OCI-LY1 (cell line): ENCODE data around the gene HNRNPA1.
"Not testable (repeated sequence)": the region's sequence is repeated elsewhere in the genome, so short reads cannot be mapped to it uniquely, and the experiment has no call there.

Experiments used
- H2AFZ ChIP-seq: fragments of 200-600 bp; sonication (generic), shearing (Covaris generic); 2 replicates; pipeline ENCODE4 v1.6.0; 2014; ENCODE audit warnings: antibody characterized with exemption, mild to moderate bottlenecking, low read length
- H3F3A ChIP-seq: fragments of 200-600 bp; sonication (generic), shearing (Covaris generic); 2 replicates; pipeline ENCODE4 v1.6.0; 2014; ENCODE audit warnings: mild to moderate bottlenecking, antibody characterized with exemption, low read length, moderate library complexity; ENCODE audit not compliant: insufficient read depth
- H3K27ac ChIP-seq: fragments of 200-600 bp; sonication (generic); 2 replicates; pipeline ENCODE4 v1.5.1; 2014; ENCODE audit warnings: low read length, mixed run types, mild to moderate bottlenecking, low read depth; ENCODE audit not compliant: poor library complexity, severe bottlenecking
- H3K27me3 ChIP-seq: fragments of 200-600 bp; sonication (generic); 2 replicates; pipeline ENCODE4 v1.6.0; 2014; ENCODE audit warnings: antibody characterized with exemption, mild to moderate bottlenecking, low read length, moderate library complexity; ENCODE audit not compliant: insufficient read depth
- H3K36me3 ChIP-seq: fragments of 200-600 bp; sonication (generic); 2 replicates; pipeline ENCODE4 v1.6.1; 2014; ENCODE audit warnings: mild to moderate bottlenecking, antibody characterized with exemption, low read length, moderate library complexity, mixed read lengths; ENCODE audit not compliant: insufficient read depth
- H3K4me1 ChIP-seq: fragments of 200-600 bp; sonication (generic); 2 replicates; pipeline ENCODE4 v1.5.1; 2014; ENCODE audit warnings: mild to moderate bottlenecking, low read length, moderate library complexity; ENCODE audit not compliant: insufficient read depth, severe bottlenecking
- H3K4me2 ChIP-seq: fragments of 200-600 bp; sonication (generic), shearing (Covaris generic); 2 replicates; pipeline ENCODE4 v1.6.1; 2014; ENCODE audit warnings: low read length
- H3K4me3 ChIP-seq: fragments of 200-600 bp; sonication (generic); 2 replicates; pipeline ENCODE4 v1.5.1; 2014; ENCODE audit warnings: low read length, low read depth, mild to moderate bottlenecking, mixed read lengths; ENCODE audit not compliant: poor library complexity, severe bottlenecking
- H3K79me2 ChIP-seq: fragments of 200-600 bp; shearing (Covaris generic); 2 replicates; pipeline ENCODE4 v1.6.1; 2016; ENCODE audit warnings: mixed run types, low read length, mixed read lengths; ENCODE audit not compliant: insufficient read depth
- H3K9ac ChIP-seq: fragments of 200-600 bp; sonication (generic), shearing (Covaris generic); 2 replicates; pipeline ENCODE4 v1.6.1; 2014; ENCODE audit warnings: mild to moderate bottlenecking, low read length, mixed read lengths
- H3K9me2 ChIP-seq: fragments of 200-600 bp; sonication (generic), shearing (Covaris generic); 2 replicates; pipeline ENCODE4 v1.6.1; 2014; ENCODE audit warnings: low read depth, mild to moderate bottlenecking, low read length, mixed read lengths
- H3K9me3 ChIP-seq: fragments of 200-600 bp; shearing (Covaris generic); 2 replicates; pipeline ENCODE4 v1.6.1; 2014; ENCODE audit warnings: low read length, mixed read lengths
- H4K20me1 ChIP-seq: fragments of 200-600 bp; sonication (generic), shearing (Covaris generic); 2 replicates; pipeline ENCODE4 v1.6.0; 2016; ENCODE audit warnings: mild to moderate bottlenecking, low read length; ENCODE audit not compliant: insufficient read depth
- EZH2 ChIP-seq: fragments of 200-600 bp; sonication (generic), shearing (Covaris generic); IDR thresholded peaks from 2 replicates; pipeline ENCODE4 v1.8.0; 2017; ENCODE audit warnings: borderline replicate concordance, mixed run types, mild to moderate bottlenecking, antibody characterized with exemption, low read length, moderate library complexity, mixed read lengths
- TF ChIP-seq, protein P1 (sequence below): fragments of 200-600 bp; sonication (generic), shearing (Covaris generic); IDR thresholded peaks from 2 replicates; pipeline ENCODE4 v1.5.1; 2017; ENCODE audit warnings: mild to moderate bottlenecking, antibody characterized with exemption, low read length, moderate library complexity, mixed read lengths

Gene HNRNPA1

DNA sequence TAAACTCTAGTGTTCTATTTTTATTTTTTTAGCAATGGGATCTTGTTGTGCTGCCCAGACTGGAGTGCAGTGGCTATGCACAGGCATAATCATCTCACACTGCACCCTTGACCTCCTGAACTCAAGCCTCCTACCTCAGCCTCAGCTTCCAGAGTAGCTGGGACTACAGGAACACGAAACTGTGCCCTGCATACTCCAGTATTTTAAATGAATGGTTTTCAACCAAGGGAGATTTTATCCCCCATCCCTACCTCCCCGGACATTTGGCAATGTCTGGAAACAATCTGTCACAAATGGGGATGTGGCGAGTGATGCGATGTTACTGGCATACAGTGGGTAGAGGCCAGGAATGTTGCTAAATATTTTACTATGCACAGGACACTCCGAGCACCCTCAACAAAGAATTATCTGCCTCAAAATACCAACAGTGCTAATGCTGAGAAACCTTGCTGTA is 2.7 kb upstream of the HNRNPA1 start:
- H3F3A ChIP-seq, result no peaks in the 10 kb centered on the region
- no peaks in the 10 kb centered on the region for H3K9me2 ChIP-seq
- peaks cover 73% of the 10 kb centered on the region for H3K36me3 ChIP-seq
- TF ChIP-seq, protein P1, sequence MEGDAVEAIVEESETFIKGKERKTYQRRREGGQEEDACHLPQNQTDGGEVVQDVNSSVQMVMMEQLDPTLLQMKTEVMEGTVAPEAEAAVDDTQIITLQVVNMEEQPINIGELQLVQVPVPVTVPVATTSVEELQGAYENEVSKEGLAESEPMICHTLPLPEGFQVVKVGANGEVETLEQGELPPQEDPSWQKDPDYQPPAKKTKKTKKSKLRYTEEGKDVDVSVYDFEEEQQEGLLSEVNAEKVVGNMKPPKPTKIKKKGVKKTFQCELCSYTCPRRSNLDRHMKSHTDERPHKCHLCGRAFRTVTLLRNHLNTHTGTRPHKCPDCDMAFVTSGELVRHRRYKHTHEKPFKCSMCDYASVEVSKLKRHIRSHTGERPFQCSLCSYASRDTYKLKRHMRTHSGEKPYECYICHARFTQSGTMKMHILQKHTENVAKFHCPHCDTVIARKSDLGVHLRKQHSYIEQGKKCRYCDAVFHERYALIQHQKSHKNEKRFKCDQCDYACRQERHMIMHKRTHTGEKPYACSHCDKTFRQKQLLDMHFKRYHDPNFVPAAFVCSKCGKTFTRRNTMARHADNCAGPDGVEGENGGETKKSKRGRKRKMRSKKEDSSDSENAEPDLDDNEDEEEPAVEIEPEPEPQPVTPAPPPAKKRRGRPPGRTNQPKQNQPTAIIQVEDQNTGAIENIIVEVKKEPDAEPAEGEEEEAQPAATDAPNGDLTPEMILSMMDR, result no peak
- no peak for TF ChIP-seq EZH2
- H3K4me1 ChIP-seq, result peaks cover 42% of the 10 kb centered on the region
- peak overlapping the region; percentile 67 for H3K4me2 ChIP-seq
- H2AFZ ChIP-seq, result no peak overlapping the region
- H3K9ac ChIP-seq, result peak overlapping the region; percentile 99
- no peaks in the 10 kb centered on the region for H3K27me3 ChIP-seq
- no peaks in the 10 kb centered on the region for H4K20me1 ChIP-seq
- H3K9me3 ChIP-seq, result no peaks in the 10 kb centered on the region
- peaks cover 59% of the 10 kb centered on the region for H3K79me2 ChIP-seq
- H3K4me3 ChIP-seq, result peak overlapping the region; percentile 85
- peak overlapping the region; percentile 3 for H3K27ac ChIP-seq

DNA sequence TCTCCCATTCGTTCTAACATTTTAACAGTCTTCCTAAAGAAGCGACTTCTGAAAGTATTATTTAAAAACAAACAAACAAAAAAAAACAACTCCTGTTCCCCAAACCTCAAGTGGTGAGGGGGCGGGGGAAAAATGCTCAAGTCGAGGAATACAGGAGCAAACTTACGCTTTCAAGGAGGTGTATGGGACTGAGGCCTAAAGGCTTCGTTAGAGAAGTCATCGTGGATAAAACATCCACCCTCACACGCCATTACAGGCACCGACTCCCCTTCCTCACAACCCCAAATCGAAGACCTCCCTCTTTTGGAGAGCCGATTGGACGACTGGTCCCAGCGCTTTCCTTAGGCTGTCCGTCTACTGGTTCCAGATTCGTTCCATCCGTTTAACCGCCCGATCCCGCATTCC is 1.3 kb upstream of the HNRNPA1 start:
- Histone ChIP-seq H4K20me1 (no peaks in the 10 kb centered on the region), H3K79me2 (peaks cover 51% of the 10 kb centered on the region), H3K27ac (peak overlapping the region; percentile 93), H3K9me3 (no peaks in the 10 kb centered on the region), H3K4me2 (peak overlapping the region; percentile 67), H3K36me3 (peaks cover 73% of the 10 kb centered on the region), H2AFZ (no peak overlapping the region), H3K4me1 (peaks cover 56% of the 10 kb centered on the region), H3K27me3 (no peaks in the 10 kb centered on the region), H3K9me2 (no peaks in the 10 kb centered on the region), H3F3A (no peaks in the 10 kb centered on the region), H3K9ac (peak overlapping the region; percentile 99), H3K4me3 (peak overlapping the region; percentile 85)
- no peak for TF ChIP-seq EZH2
- TF ChIP-seq, protein P1, result no peak

DNA sequence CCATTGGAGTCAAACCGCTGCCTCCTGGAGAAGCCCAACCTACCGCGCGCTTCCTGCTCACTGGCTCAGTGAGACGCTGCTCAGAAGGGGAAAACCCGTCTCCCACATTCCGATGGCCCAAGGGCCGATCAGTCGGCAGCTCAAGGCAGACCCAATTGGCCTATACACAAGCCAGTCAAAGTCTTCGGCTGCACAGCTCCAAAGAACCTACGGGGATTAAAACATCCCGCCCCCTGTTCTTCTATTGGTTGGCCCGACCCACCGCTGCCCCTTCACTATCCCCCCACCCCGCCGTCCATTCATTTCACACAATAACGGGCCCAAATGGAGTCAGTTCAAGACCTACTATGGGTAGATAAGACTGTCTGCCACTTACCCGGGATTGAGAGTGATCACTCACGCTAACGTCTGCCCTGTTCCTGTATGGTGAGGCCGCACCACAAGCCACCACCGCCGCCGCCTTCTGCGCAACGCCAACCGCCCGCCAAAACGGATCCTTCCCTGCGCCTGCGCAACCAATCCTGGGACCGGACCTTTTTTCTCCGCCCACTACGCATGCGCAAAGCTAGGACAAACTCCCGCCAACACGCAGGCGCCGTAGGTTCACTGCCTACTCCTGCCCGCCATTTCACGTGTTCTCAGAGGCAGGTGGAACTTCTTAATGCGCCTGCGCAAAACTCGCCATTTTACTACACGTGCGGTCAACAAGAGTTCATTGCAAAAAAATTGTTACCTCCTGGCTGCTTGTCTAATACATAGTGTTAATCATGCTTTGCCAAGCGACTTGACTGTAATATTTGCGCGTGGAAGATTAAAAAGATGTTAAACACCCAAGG is 676 bp upstream of the HNRNPA1 start, which contains the start of gene CBX5:
TSS of gene CBX5 (minus strand) at position 491 of the 836 bp plus-strand sequence. CDS start 22,472 bp downstream, outside the sequence.
- Histone ChIP-seq H3K4me2 (peak within 1 kb of the TSS; percentile 78), H3K9me3 (no peaks in the 10 kb centered on the region)

DNA sequence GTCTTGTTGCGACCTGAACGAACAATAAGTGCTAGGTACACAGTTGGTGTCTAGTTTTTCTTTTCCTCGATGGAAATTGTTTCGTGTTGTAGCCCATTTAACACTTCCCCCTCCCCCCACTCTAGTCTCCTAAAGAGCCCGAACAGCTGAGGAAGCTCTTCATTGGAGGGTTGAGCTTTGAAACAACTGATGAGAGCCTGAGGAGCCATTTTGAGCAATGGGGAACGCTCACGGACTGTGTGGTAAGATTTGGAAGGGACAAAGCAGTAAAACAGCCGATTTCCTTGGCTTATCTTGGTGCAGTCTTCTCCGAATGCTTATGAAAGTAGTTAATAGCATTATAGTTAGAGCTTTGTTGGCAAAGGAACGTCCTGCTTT is 724 bp downstream of the HNRNPA1 start:
- H3K9me2 ChIP-seq, H3K27me3 ChIP-seq, H4K20me1 ChIP-seq, H3K9me3 ChIP-seq, H2AFZ ChIP-seq: not testable (repeated sequence)
- Histone ChIP-seq H3K79me2 (peaks cover 46% of the 10 kb centered on the region), H3K9ac (peak overlapping the region; percentile 99), H3F3A (peaks cover 11% of the 10 kb centered on the region; the same call in 1 of the 2 replicates), H3K4me2 (peak overlapping the region; percentile 78), H3K36me3 (peaks cover 85% of the 10 kb centered on the region), H3K27ac (peak overlapping the region; percentile 93), H3K4me1 (peaks cover 69% of the 10 kb centered on the region), H3K4me3 (peak overlapping the region; percentile 85)

More for the DNA sequence above, 676 bp upstream of the HNRNPA1 start, which contains the start of gene CBX5:
- H3K9ac ChIP-seq, result peak within 1 kb of the TSS; percentile 99
- TF ChIP-seq, protein P1, result no peak
- no peak for TF ChIP-seq EZH2
- H4K20me1 ChIP-seq, result no peaks in the 10 kb centered on the region
- peaks cover 51% of the 10 kb centered on the region for H3K79me2 ChIP-seq
- peaks cover 59% of the 10 kb centered on the region for H3K4me1 ChIP-seq
- no peaks in the 10 kb centered on the region for H3K9me2 ChIP-seq
- no peak within 1 kb of the TSS for H2AFZ ChIP-seq
- H3K27me3 ChIP-seq, result no peaks in the 10 kb centered on the region
- peak within 1 kb of the TSS; percentile 85 for H3K4me3 ChIP-seq
- H3F3A ChIP-seq, result no peaks in the 10 kb centered on the region
- H3K36me3 ChIP-seq, result peaks cover 76% of the 10 kb centered on the region
- peak within 1 kb of the TSS; percentile 93 for H3K27ac ChIP-seq

DNA sequence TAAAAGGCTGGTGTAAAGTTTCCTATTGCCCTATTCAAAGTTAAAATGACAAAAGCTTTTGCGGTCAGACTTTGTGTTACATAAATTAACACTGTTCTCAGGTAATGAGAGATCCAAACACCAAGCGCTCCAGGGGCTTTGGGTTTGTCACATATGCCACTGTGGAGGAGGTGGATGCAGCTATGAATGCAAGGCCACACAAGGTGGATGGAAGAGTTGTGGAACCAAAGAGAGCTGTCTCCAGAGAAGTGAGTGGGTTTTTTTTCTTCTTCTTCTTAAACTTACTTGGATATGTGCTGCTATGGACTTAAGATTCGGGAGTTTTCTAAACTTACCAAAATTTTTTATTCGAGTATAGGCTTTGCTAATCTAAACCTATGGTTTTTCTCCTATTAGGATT is 1.2 kb downstream of the HNRNPA1 start:
- peaks cover 15% of the 10 kb centered on the region for H3F3A ChIP-seq
- not testable (repeated sequence) for H3K27me3 ChIP-seq, H3K9me3 ChIP-seq, H2AFZ ChIP-seq, H3K9me2 ChIP-seq, H4K20me1 ChIP-seq
- peaks cover 68% of the 10 kb centered on the region for H3K4me1 ChIP-seq
- H3K4me2 ChIP-seq, result peak overlapping the region; percentile 78
- peak overlapping the region; percentile 99 for H3K9ac ChIP-seq
- peaks cover 42% of the 10 kb centered on the region for H3K79me2 ChIP-seq
- H3K36me3 ChIP-seq, result peaks cover 85% of the 10 kb centered on the region
- peak overlapping the region; percentile 93 for H3K27ac ChIP-seq
- H3K4me3 ChIP-seq, result peak overlapping the region; percentile 85
